ENCODE results near the gene HOXA6.

- TF ChIP-seq CTCF (IDR thresholded peaks at IDR 0.05) (no peak), EP300 (IDR thresholded peaks at IDR 0.05) (no peak), POLR2A (IDR thresholded peaks at IDR 0.05) (no peak)
Observed at GRCh38 chr7:27119412-27119911, 28.1 kb downstream of the HOXA6 start.
